ENCODE data around the gene SREK1. TPM values are rescaled to one million over a fixed set of nuclear protein-coding genes. Genes with fewer than 3 reads are reported as not detected.

The SREK1 gene, protein sequence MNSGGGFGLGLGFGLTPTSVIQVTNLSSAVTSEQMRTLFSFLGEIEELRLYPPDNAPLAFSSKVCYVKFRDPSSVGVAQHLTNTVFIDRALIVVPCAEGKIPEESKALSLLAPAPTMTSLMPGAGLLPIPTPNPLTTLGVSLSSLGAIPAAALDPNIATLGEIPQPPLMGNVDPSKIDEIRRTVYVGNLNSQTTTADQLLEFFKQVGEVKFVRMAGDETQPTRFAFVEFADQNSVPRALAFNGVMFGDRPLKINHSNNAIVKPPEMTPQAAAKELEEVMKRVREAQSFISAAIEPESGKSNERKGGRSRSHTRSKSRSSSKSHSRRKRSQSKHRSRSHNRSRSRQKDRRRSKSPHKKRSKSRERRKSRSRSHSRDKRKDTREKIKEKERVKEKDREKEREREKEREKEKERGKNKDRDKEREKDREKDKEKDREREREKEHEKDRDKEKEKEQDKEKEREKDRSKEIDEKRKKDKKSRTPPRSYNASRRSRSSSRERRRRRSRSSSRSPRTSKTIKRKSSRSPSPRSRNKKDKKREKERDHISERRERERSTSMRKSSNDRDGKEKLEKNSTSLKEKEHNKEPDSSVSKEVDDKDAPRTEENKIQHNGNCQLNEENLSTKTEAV
- total RNA-seq = 100 to 1,000 TPM in 1 of 2 donors, 10 to 100 TPM in 1; 38.2 to 150 TPM

DNA sequence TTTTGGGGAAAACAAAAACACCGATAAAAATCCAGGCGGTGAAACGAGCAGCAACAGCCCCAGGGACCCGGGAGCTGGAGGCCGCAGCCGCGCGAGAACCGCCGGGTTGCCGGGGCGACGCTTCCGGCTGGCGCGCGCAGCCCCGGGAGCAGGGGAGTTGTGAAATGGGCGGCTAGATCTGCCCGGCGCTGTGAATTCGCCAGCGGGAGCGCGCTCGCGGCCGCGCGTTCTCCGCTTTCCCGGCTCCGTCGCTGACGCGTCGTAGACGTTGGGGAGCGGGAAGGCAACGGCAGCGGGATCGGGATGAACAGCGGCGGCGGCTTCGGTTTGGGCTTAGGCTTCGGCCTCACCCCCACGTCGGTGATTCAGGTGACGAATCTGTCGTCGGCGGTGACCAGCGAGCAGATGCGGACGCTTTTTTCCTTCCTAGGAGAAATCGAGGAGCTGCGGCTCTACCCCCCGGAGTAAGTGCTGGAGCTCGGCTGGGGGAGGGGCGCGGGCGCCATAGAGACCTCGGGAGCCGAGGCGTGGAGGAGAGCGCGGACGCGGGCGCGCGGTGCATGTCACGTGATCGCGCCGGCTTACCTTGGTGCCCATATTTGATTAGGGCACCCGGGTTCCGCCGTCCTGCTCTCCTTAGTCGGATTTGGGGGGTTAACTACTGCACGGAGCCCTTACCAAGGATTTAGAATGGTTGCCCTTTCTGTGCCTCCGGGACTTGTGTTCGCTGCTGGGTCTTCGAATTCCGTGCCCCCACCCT lies at the start of gene SREK1:
Gene SREK1, plus strand, starts transcription at position 227 of the 760 bp plus-strand sequence. Its CDS starts 77 bp downstream, at position 304.
- Histone ChIP-seq H3K4me3 (peak within 1 kb of the TSS; percentile 88), H3K36me3 (no peaks in the 10 kb centered on the region), H3K27me3 (replicated peaks; ENCODE audit: insufficient read depth) (no peaks in the 10 kb centered on the region), H3K4me1 (ENCODE audit: control insufficient read depth in 1 of 2, low read depth in 2 of 2) (peaks cover 30 to 38% of the 10 kb centered on the region in 2 donors), H3K27ac (peak within 1 kb of the TSS; percentile 98 to 99), H3K9me3 (no peaks in the 10 kb centered on the region)
- DNase-seq (ENCODE audit: low spot score) = peak; percentile 66
- TF ChIP-seq, protein P1, sequence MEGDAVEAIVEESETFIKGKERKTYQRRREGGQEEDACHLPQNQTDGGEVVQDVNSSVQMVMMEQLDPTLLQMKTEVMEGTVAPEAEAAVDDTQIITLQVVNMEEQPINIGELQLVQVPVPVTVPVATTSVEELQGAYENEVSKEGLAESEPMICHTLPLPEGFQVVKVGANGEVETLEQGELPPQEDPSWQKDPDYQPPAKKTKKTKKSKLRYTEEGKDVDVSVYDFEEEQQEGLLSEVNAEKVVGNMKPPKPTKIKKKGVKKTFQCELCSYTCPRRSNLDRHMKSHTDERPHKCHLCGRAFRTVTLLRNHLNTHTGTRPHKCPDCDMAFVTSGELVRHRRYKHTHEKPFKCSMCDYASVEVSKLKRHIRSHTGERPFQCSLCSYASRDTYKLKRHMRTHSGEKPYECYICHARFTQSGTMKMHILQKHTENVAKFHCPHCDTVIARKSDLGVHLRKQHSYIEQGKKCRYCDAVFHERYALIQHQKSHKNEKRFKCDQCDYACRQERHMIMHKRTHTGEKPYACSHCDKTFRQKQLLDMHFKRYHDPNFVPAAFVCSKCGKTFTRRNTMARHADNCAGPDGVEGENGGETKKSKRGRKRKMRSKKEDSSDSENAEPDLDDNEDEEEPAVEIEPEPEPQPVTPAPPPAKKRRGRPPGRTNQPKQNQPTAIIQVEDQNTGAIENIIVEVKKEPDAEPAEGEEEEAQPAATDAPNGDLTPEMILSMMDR (IDR thresholded peaks at IDR 0.05) = no peak
- peak; percentile 98 for ATAC-seq (ENCODE audit: insufficient number of reproducible peaks, low FRiP score, low read depth)

DNA sequence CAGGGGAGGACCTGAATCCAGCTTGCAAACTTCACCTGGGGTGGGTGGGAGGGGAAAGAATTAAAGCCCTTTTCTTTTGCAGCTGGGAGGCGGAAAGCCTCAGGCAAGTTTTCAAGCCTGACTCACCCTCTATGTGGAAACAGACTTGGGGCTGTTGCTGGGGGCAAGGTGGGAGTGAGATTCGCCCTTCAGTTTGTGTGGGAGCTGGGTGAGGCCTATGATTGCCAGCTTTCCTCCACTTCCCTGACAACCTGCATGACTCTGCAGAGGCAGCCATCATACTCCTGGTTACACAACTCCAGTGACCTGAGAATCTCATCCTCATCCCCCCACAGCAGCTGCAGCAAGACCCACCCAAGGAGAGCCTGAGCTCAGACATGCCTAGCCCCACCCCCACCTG lies 43.2 kb upstream of the SREK1 start:
- no peaks in the 10 kb centered on the region for H3K4me1 ChIP-seq (ENCODE audit: control insufficient read depth in 1 of 2, low read depth in 2 of 2)
- H3K4me3 ChIP-seq = no peak overlapping the region
- H3K27ac ChIP-seq = no peak overlapping the region
- TF ChIP-seq, protein P1 (IDR thresholded peaks at IDR 0.05) = no peak
- H3K27me3 ChIP-seq (replicated peaks; ENCODE audit: insufficient read depth) = no peaks in the 10 kb centered on the region
- ATAC-seq (ENCODE audit: insufficient number of reproducible peaks, low FRiP score, low read depth) (no peak), DNase-seq (ENCODE audit: low spot score) (no peak)
- peaks cover 38% of the 10 kb centered on the region for H3K9me3 ChIP-seq
- H3K36me3 ChIP-seq = no peaks in the 10 kb centered on the region

DNA sequence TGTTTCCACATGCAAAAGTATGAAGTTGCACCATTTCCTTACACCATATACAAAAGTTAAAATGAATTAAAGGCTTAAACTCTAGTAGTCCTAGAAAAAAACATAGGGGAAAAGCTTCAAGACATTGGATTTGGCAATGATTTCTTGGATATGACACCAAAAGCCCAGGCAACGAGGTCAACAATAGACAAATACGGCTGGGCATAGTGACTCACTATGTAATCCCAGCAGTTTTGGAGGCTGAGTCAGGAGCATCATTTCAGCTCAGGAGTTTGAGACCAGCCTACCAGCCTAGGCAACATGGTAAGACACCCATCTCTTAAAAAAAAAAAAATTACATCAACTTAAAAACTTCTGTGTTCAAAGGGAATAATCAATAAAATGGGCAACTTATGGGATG lies 30.9 kb upstream of the SREK1 start:
- ATAC-seq (ENCODE audit: insufficient number of reproducible peaks, low FRiP score, low read depth) = no peak
- H3K27me3 ChIP-seq (replicated peaks; ENCODE audit: insufficient read depth) = no peaks in the 10 kb centered on the region
- TF ChIP-seq, protein P1 (IDR thresholded peaks at IDR 0.05) = no peak
- no peak overlapping the region for H3K4me3 ChIP-seq
- H3K36me3 ChIP-seq = no peaks in the 10 kb centered on the region
- H3K4me1 ChIP-seq (ENCODE audit: control insufficient read depth in 1 of 2, low read depth in 2 of 2) = no peaks in the 10 kb centered on the region
- DNase-seq (ENCODE audit: low spot score) = no peak
- peaks cover 17% of the 10 kb centered on the region for H3K9me3 ChIP-seq
- H3K27ac ChIP-seq = no peak overlapping the region

DNA sequence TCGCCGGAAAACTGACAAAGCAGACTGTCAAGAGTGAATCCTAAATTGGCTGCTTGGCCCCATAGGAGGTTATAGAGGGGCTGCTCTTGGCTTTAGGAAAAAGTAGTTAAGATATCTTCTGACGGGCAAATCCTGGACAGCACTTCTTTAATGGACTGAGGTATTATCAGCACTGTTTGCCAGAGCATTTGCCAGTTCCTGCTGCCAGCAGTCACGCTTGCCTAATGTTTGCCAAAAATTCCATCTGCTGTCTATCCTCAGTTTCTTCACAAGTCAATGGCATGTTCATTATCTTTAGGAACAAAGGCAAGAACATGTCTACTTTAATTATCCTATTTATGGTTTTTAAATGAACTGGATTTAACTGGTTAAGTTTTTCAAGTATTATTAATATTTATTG lies 25.8 kb upstream of the SREK1 start:
- H3K36me3 ChIP-seq = no peaks in the 10 kb centered on the region
- TF ChIP-seq, protein P1 (IDR thresholded peaks at IDR 0.05) = no peak
- no peak overlapping the region for H3K27ac ChIP-seq
- DNase-seq (ENCODE audit: low spot score) (no peak), ATAC-seq (ENCODE audit: insufficient number of reproducible peaks, low FRiP score, low read depth) (no peak)
- no peaks in the 10 kb centered on the region for H3K4me1 ChIP-seq (ENCODE audit: control insufficient read depth in 1 of 2, low read depth in 2 of 2)
- no peak overlapping the region for H3K4me3 ChIP-seq
- H3K9me3 ChIP-seq = peaks cover under 1% of the 10 kb centered on the region
- no peaks in the 10 kb centered on the region for H3K27me3 ChIP-seq (replicated peaks; ENCODE audit: insufficient read depth)

All from thoracic aorta (tissue), 2 donors.